CMK (cell line): ENCODE measurements around the gene WDR18.
"Not testable (repeated sequence)": the region's sequence is repeated elsewhere in the genome, so short reads cannot be mapped to it uniquely, and the experiment has no call there.

Source experiments
- DNase-seq: peaks from one replicate; pipeline ENCODE4 v3.0.0-alpha.2; 2010; ENCODE audit warnings: low read depth

The WDR18 gene

GRCh38 chr19:1019980-1020867, 36.1 kb downstream of the WDR18 start:
- DNase-seq, result no peak

GRCh38 chr19:1020868-1021425, 36.8 kb downstream of the WDR18 start, which contains the start of gene TMEM259:
Gene TMEM259, minus strand, starts transcription at chr19:1021123. Its CDS starts 127 bp downstream, at chr19:1020996.
- peak; percentile 90 for DNase-seq

- DNase-seq, result not testable (repeated sequence)
Observed at GRCh38 chr19:1023883-1024188, 39.7 kb downstream of the WDR18 start.

- DNase-seq, result not testable (repeated sequence)
Observed at GRCh38 chr19:1025080-1025479, 40.9 kb downstream of the WDR18 start.

GRCh38 chr19:1025960-1026782, 42.0 kb downstream of the WDR18 start, which contains the start of gene CNN2:
Gene CNN2, plus strand, starts transcription at chr19:1026608. Its CDS starts 54 bp downstream, at chr19:1026662.
- peak; percentile 70 for DNase-seq

GRCh38 chr19:1026783-1027649, 42.9 kb downstream of the WDR18 start:
- no peak for DNase-seq

- no peak for DNase-seq
Observed at GRCh38 chr19:1027650-1028061, 43.5 kb downstream of the WDR18 start.

- DNase-seq, result no peak
Observed at GRCh38 chr19:1028062-1028926, 44.1 kb downstream of the WDR18 start.

GRCh38 chr19:1032264-1032867, 48.2 kb downstream of the WDR18 start:
- no peak for DNase-seq

- no peak for DNase-seq
Observed at GRCh38 chr19:1035998-1036621, 52.0 kb downstream of the WDR18 start.

GRCh38 chr19:1037621-1038064, 53.5 kb downstream of the WDR18 start:
- no peak for DNase-seq

- no peak for DNase-seq
Observed at GRCh38 chr19:1038978-1039645, 55.0 kb downstream of the WDR18 start.

- DNase-seq, result peak; percentile 98
Observed at GRCh38 chr19:1039646-1040475, 55.7 kb downstream of the WDR18 start, which contains the start of gene ABCA7. Gene ABCA7, plus strand, starts transcription at chr19:1040107. Its CDS starts 1,255 bp downstream, at chr19:1041362.

GRCh38 chr19:1040476-1041271, 56.5 kb downstream of the WDR18 start:
- peak; percentile 91 for DNase-seq

GRCh38 chr19:1041272-1041834, 57.2 kb downstream of the WDR18 start:
- no peak for DNase-seq

GRCh38 chr19:1041835-1042685, 57.9 kb downstream of the WDR18 start:
- DNase-seq, result no peak
